Superior temporal gyrus (tissue), 1 donor: Measurements from ENCODE around the gene CNIH2.
"Not testable (repeated sequence)": the region's sequence is repeated elsewhere in the genome, so short reads cannot be mapped to it uniquely, and the experiment has no call there.

Experiments
- DNase-seq: peaks from one replicate; pipeline ENCODE4 v3.0.0-alpha.2; 2016; ENCODE audit errors: extremely low spot score

CNIH2 gene

GRCh38 chr11:66276619-66277018 is 1.4 kb upstream of the CNIH2 start:
- not testable (repeated sequence) for DNase-seq

- DNase-seq = not testable (repeated sequence)
Observed at GRCh38 chr11:66277064-66277463, 911 bp upstream of the CNIH2 start.

DNA sequence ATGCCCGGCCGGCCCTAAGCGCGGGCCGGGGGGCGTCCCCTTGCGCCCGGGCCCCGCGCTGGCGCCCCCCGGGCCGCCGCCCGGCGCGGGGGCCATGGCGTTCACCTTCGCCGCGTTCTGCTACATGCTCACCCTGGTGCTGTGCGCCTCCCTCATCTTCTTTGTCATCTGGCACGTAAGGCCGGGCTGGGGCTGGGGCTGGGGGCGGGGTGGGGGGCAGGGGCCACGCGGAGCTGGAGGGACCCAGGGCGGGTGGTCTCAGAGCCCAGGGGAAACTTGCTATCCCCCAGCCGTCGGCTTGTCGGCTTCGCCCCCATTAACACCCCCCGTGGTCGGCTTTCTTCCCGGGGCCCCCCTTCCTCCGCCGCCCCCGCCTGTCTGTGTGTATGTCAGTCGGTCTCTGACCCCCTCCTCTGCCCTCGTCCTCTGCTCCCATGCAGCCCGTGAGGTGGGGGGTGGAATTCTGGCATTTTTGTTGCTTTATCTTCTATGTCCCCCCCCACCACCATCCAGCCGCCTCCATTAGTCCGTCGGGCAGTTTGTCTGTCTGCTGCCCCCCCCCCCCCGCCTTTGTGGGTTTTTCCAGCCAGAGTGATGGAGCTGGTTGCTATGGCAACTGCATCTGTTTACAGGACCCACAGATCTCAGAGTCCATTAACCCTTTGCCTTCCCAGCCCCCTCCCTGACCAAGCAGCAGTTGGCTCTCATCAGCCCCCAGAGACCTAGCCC is 552 bp downstream of the CNIH2 start:
- DNase-seq = no peak

- DNase-seq = no peak
Observed at GRCh38 chr11:66279092-66279734, 1.2 kb downstream of the CNIH2 start.

GRCh38 chr11:66280428-66280827 is 2.5 kb downstream of the CNIH2 start:
- DNase-seq = no peak

- no peak for DNase-seq
Observed at GRCh38 chr11:66281001-66281400, 3.0 kb downstream of the CNIH2 start.

- DNase-seq = no peak
Observed at GRCh38 chr11:66281776-66282467, 3.9 kb downstream of the CNIH2 start.

DNA sequence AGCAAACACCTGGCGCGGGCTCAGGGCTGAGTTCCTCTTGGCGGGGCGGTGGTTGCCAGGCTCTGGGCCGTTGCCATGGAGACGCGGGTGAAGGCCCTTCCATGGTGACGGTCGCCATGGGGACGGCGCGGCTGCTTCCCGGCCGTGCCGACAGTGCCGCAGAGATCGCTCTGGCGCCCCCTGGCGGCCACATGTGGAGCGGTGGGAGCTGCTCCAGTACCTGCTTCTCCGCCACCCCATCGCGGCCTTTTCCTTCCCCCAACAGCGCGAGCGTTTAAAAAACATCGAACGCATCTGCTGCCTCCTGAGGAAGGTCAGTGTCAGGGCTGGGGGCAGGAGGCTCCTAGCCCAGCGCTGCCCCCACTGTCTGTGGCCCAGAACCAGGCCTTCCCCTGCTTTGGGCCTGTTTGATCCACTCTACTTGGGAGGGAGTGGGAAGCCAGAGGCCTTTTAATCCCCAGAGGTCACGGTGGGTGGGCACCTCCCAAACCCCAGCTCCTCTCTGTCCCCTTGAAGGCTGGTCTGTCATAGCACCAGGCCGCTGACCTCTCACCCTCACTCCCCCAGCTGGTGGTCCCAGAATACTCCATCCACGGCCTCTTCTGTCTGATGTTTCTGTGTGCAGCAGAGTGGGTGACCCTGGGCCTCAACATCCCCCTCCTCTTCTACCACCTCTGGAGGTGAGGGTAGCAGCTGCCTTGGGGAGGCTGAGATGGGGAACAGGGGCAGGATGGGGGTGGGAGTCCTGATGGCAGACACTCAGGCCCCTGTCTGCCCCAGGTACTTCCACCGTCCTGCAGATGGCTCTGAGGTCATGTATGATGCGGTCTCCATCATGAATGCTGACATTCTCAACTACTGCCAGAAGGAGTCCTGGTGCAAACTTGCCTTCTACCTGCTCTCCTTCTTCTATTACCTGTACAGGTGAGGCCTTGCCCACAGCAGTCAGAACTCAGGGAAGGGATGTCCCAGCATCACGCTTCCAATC is 4.8 kb downstream of the CNIH2 start:
- DNase-seq = peak; percentile 98

DNA sequence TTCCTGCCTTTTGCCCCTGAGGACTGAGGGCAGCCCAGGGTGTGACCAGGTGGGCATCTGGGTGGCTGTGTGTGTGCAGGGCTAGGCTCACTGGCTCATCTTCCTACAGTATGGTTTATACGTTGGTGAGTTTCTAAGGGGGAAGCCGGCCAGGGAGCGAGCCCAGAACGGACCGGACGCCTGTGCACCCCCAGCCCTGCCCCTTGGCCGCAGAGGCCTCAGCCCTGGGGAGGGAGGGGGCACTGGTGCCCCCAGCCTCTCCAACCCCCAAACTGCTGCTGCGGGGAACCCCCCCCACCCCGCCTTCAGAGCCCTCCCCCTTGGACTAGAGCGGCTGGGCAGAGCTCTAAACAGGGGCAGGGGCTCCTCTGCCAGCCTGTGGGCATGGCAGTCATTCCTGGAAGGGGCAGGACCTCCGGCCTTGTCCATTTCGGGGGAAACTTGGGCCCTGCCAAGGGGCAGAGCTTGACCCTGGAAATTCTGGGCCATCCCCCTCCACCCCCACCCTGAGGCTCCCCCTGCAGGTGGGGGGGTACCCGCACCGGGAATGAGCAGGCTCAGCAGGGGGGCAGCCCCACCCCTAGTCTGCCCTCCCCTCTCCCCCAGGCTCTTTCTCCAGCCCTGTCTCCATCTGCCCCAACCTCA is 5.6 kb downstream of the CNIH2 start:
- no peak for DNase-seq

DNA sequence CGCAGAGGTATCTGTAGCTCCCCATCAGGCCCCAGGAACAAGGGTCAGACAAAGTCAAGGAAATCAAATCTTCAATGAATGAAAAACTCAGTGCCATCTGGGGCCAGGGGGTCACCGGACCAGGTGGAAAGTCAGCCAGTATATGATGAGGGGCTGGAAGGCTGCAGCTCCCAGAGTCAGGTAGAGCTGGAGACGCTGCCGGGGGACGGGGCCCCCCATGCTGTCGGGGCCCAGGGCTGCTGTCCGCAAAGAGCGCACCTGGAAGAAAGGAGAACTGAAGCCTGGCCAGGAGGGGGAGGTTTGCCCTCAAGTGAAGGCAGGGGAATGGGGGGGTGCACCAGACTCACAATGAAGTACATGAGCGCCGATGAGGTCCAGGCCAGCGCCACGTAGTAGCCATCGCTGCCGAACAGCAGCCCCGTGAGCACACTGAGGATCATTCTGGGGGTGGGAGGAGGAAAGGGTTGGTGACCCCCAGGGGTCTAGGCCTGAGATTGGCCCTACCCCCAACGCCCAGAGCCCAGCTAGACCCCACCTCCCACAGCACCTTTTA is 6.6 kb downstream of the CNIH2 start:
- DNase-seq = no peak

GRCh38 chr11:66285250-66285947 is 7.4 kb downstream of the CNIH2 start:
- DNase-seq = no peak

DNA sequence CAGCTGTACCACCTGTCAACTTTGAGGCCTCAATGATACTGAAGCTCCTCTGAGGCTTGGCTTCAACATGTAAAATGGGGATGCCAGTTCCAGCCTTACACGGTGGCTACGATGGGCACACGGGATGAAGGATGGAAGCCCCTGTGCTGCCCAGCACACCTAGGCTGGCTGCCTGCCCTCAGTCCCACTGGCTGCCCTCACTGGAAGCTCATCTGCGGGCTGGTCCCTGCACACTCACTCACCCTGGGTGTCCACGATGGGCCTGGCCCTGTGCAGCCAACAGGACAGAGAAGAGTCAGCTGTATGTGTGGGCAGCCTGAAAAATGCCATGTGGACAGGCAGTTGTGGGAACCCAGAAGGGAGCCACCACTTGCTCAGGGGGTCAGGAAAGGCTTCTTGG is 8.7 kb downstream of the CNIH2 start:
- no peak for DNase-seq

- no peak for DNase-seq
Observed at GRCh38 chr11:66287211-66287888, 9.4 kb downstream of the CNIH2 start.

GRCh38 chr11:66287889-66288670 is 10.1 kb downstream of the CNIH2 start:
- DNase-seq = no peak

GRCh38 chr11:66288671-66289547 is 10.9 kb downstream of the CNIH2 start, which contains the start of gene YIF1A:
TSS of gene YIF1A (minus strand) at chr11:66289143. CDS start at chr11:66288985, 158 bp downstream.
- peak; percentile 99 for DNase-seq

DNA sequence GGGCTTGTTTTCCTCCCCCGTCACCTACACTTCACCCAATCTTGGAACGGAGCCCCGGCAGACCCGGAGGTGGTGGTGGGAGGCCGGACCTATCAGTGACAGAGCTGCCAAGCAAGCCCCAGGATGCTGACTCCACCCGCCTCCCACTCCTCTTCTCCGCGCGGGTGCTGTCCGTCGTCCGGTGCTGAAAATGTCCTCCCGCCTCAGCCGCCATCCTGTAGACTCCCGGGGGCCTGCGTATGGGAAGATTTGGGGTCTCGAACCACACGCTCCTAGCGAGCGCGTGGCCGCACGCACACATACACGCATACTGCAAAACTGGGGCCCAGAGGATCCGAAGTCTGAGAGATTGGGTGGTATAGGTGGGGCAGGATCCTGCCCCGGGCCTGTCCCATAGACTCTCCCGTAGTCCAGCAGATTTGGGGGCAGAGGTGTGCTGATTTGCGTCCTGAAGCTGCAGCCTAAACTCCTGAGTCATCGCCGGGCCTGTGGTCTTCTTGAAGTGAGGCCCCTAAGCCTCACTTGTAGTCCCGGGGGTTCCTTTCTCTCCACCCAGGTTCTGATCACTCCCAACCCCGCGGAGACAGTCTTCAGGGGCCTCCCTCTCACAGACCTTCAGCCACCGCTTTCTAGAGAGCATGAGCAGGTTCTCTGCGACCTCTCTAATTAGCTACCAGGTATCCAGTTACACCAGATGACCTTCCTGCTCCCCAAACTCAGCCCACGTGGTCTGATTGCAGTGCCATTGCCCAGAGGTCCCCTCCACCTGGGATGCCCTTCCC is 11.8 kb downstream of the CNIH2 start:
- DNase-seq = no peak

GRCh38 chr11:66290330-66290621 is 12.3 kb downstream of the CNIH2 start:
- DNase-seq = no peak
